K562 (cell line): ENCODE results near the gene ZNF460. TPM values are rescaled to one million over a fixed set of nuclear protein-coding genes. Genes with fewer than 3 reads are reported as not detected.

Source experiments
- ATAC-seq: fragments of 200-7000 bp; cut with Tn5 transposase; 3 replicates; pipeline ENCODE4 v1.9.1; 2020; ENCODE audit warnings: moderate library complexity
- BruUV-seq: library from RNA; stranded (reverse); fragments of 400-500 nt; replicated peaks from 2 replicates; lab custom pipeline; 2021; lab: Mats Ljungman, UMichigan
- CTCF ChIA-PET: fragments of 300-600 bp; formaldehyde crosslinking; extraction: SDS; loops from one replicate; lab custom pipeline; 2021; ENCODE audit warnings: low intra/inter-chr PET ratio; lab: Yijun Ruan, JAX
- POLR2A ChIA-PET: fragments of 300-600, 350-650 bp; sonication (Branson Sonifier 250); formaldehyde crosslinking; extraction: SDS; loops from one replicate; lab custom pipeline; 2021; ENCODE audit warnings: antibody characterized with exemption, inconsistent platforms; lab: Yijun Ruan, JAX
- DNase-seq, 4 experiments: peaks; one replicate each; pipeline versions ENCODE4 v3.0.0 to v3.0.0-alpha.2; 2011 to 2018; ENCODE audit warnings: low spot score in 3 of 4, mixed read lengths in 3 of 4; ENCODE audit errors: extremely low read depth in 1 of 4
- FAIRE-seq: peaks from 2 replicates; lab custom pipeline; 2011; peaks lifted over from hg19 to GRCh38; lab: Jason Lieb, UNC
- H2AFZ ChIP-seq: 2 replicates; pipeline ENCODE4 v1.6.0; 2011; ENCODE audit warnings: low read depth, low read length, control low read depth, inconsistent platforms
- H3K27ac ChIP-seq: fragments of 200-600 bp; 3 replicates; pipeline ENCODE4 v1.8.0; 2011; ENCODE audit warnings: low read depth, mild to moderate bottlenecking, control low read depth, inconsistent platforms, low read length, moderate library complexity, mixed read lengths; ENCODE audit errors: extremely low read depth
- H3K27me3 ChIP-seq, 2 experiments: fragments of 300-600 bp in 1 of 2; 2 replicates in 1 of 2; 3 replicates in 1 of 2; pipeline versions ENCODE4 v1.6.0 to v1.8.0; 2011; ENCODE audit warnings: inconsistent platforms in 2 of 2, low read length in 2 of 2, mild to moderate bottlenecking in 1 of 2, mixed read lengths in 1 of 2, moderate library complexity in 1 of 2; ENCODE audit not compliant: control insufficient read depth in 2 of 2, insufficient read depth in 2 of 2
- H3K36me3 ChIP-seq: fragments of 300-600 bp; 3 replicates; pipeline ENCODE4 v1.8.0; 2011; ENCODE audit warnings: mild to moderate bottlenecking, low read length, inconsistent platforms; ENCODE audit not compliant: control insufficient read depth, insufficient read depth
- H3K4me1 ChIP-seq, 2 experiments: fragments of 200-600 bp in 1 of 2; replicated peaks in 1 of 2; 2 replicates in 1 of 2; 3 replicates in 1 of 2; pipeline versions ENCODE4 v1.5.1 to v1.8.0; 2011; ENCODE audit warnings: inconsistent platforms in 2 of 2, low read length in 2 of 2, mild to moderate bottlenecking in 1 of 2, mixed read lengths in 1 of 2, moderate library complexity in 1 of 2; ENCODE audit not compliant: control insufficient read depth in 2 of 2, insufficient read depth in 2 of 2
- H3K4me2 ChIP-seq: 2 replicates; pipeline ENCODE4 v1.6.1; 2011; ENCODE audit warnings: low read length, control low read depth, inconsistent platforms, mixed read lengths; ENCODE audit not compliant: insufficient read depth
- H3K4me3 ChIP-seq: fragments of 200-600 bp; sonication (generic), shearing (Covaris generic); 2 replicates; pipeline ENCODE4 v1.5.1; 2016; ENCODE audit warnings: control low read depth, inconsistent platforms
- H3K79me2 ChIP-seq: fragments of 200-600 bp; 3 replicates; pipeline ENCODE4 v1.8.0; 2011; ENCODE audit warnings: low read length, inconsistent platforms; ENCODE audit not compliant: control insufficient read depth, insufficient read depth
- H3K9ac ChIP-seq, 2 experiments: 2 replicates each; pipeline versions ENCODE4 v1.6.0 to v1.6.1; 2011; ENCODE audit warnings: low read depth in 2 of 2, low read length in 2 of 2, control low read depth in 1 of 2, inconsistent platforms in 1 of 2, mild to moderate bottlenecking in 1 of 2, mixed read lengths in 1 of 2; ENCODE audit not compliant: insufficient read depth in 1 of 2
- H3K9me1 ChIP-seq: one replicate; pipeline ENCODE4 v1.6.0; 2011; ENCODE audit warnings: inconsistent platforms, mild to moderate bottlenecking, low read length, moderate library complexity; ENCODE audit not compliant: control insufficient read depth, insufficient read depth
- H3K9me3 ChIP-seq: replicated peaks from 2 replicates; pipeline ENCODE4 v1.5.1; 2011; ENCODE audit warnings: low read depth, low read length, inconsistent platforms; ENCODE audit not compliant: control insufficient read depth, insufficient read depth
- H4K20me1 ChIP-seq: replicated peaks from 2 replicates; pipeline ENCODE4 v1.6.1; 2011; ENCODE audit warnings: low read length, inconsistent platforms, mixed read lengths; ENCODE audit not compliant: control insufficient read depth, insufficient read depth
- CREBBP ChIP-seq: IDR thresholded peaks from one replicate; pipeline ENCODE4 v1.6.1; 2012; ENCODE audit warnings: low read depth, mild to moderate bottlenecking, control low read depth, inconsistent platforms, low read length
- GTF2A2 ChIP-seq: IDR thresholded peaks from 2 replicates; pipeline ENCODE4 v1.6.1; 2016; ENCODE audit warnings: mild to moderate bottlenecking, missing genetic modification characterization, missing compliant biosample characterization
- NCOA1 ChIP-seq: fragments of 450-650 bp; IDR thresholded peaks from 2 replicates; pipeline ENCODE4 v1.6.1; 2016; ENCODE audit warnings: low read depth
- PHF21A ChIP-seq: fragments of 450-650 bp; IDR thresholded peaks from 2 replicates; pipeline ENCODE4 v1.6.1; 2017; ENCODE audit warnings: low read depth, borderline replicate concordance
- RAD21 ChIP-seq, 2 experiments: fragments of 250-450 bp in 1 of 2; fragments of 450-650 bp in 1 of 2; sonication (Bioruptor Pico) in 1 of 2; formaldehyde crosslinking in 1 of 2; IDR thresholded peaks in 1 of 2; conservative IDR thresholded peaks in 1 of 2; 2 replicates each; pipeline versions ENCODE4 v1.4.0 to v1.8.0; 2020 to 2022; ENCODE audit warnings: mild to moderate bottlenecking in 2 of 2, moderate library complexity in 1 of 2
- TAF9B ChIP-seq: fragments of 450-650 bp; IDR thresholded peaks from 2 replicates; pipeline ENCODE4 v1.6.1; 2018; ENCODE audit warnings: mild to moderate bottlenecking; ENCODE audit not compliant: partially characterized antibody
- ZFP30 ChIP-seq: fragments of 250-450 bp; sonication (Bioruptor Pico); IDR thresholded peaks from 2 replicates; pipeline ENCODE4 v1.8.0; 2022; ENCODE audit warnings: moderate library complexity, mild to moderate bottlenecking, inconsistent platforms, borderline replicate concordance
- ZNF23 ChIP-seq: fragments of 250-450 bp; sonication (Bioruptor Pico); IDR thresholded peaks from 2 replicates; pipeline ENCODE4 v1.4.0; 2020; ENCODE audit warnings: mild to moderate bottlenecking
- ZNF444 ChIP-seq: fragments of 250-450 bp; sonication (Bioruptor Pico); IDR thresholded peaks from 2 replicates; pipeline ENCODE4 v1.4.0; 2020; ENCODE audit warnings: mild to moderate bottlenecking, moderate library complexity
- WGBS: fragments of 100-300 bp; shearing (Covaris generic); methylation state at CpG from one replicate; pipeline ENCODE4 v1.1.6; 2016; ENCODE audit warnings: low coverage, mixed read lengths; ENCODE audit not compliant: insufficient coverage; ENCODE audit errors: missing lambda C conversion rate; 5-methylcytosine and 5-hydroxymethylcytosine counted together
- in situ Hi-C: fragments of 300-500 bp; cut with MboI; formaldehyde crosslinking; loops from 4 replicates; pipeline ENCODE4 v1.15.0; 2018; ENCODE audit warnings: inconsistent platforms, mixed read lengths
- intact Hi-C: fragments of 100-400 bp; cut with micrococcal nuclease; formaldehyde crosslinking; loops from 2 replicates; pipeline ENCODE4 v1.14.2; 2022
- polyA plus RNA-seq, 8 experiments: library from polyadenylated mRNA; depleted of rRNA in 4 of 8; stranded (reverse) in 5 of 8; unstranded in 3 of 8; fragments of >200 nt; fragmentation: Nextera tagmentation in 2 of 8; fragmentation: Illumina TruSeq in 1 of 8; extraction: Ambion mirVana in 2 of 8; extraction: Trizol in 1 of 8; gene quantifications; 2 replicates each; pipeline versions ENCODE4 v1.2.1 to v1.2.3, GENCODE V29; 2011 to 2014; ENCODE audit warnings: inconsistent platforms in 1 of 8, missing spikeins in 1 of 8
- total RNA-seq, 7 experiments: library from RNA; depleted of rRNA in 6 of 7; stranded (reverse); fragments of >200 nt in 6 of 7; fragmentation: Illumina TruSeq in 2 of 7; extraction: Trizol in 2 of 7; gene quantifications; 2 replicates each; pipeline versions ENCODE4 v1.2.1 to v1.2.3, GENCODE V29; 2011 to 2021; ENCODE audit warnings: low replicate concordance in 1 of 7
- TF ChIP-seq, protein P1 (sequence below): fragments of 450-650 bp; IDR thresholded peaks from 2 replicates; pipeline ENCODE4 v1.6.1; 2016; ENCODE audit warnings: low read depth, mild to moderate bottlenecking, moderate library complexity
- TF ChIP-seq, protein P2 (sequence below), 2 experiments: fragments of 450-650 bp; formaldehyde crosslinking in 1 of 2; IDR thresholded peaks; 2 replicates each; pipeline versions ENCODE4 v1.4.0 to v1.6.1; 2014 to 2020; ENCODE audit warnings: mild to moderate bottlenecking in 2 of 2, borderline replicate concordance in 1 of 2, low read depth in 1 of 2
- TF ChIP-seq, protein P3 (sequence below): IDR thresholded peaks from 2 replicates; pipeline ENCODE4 v1.6.1; 2016; ENCODE audit warnings: missing genetic modification characterization, missing compliant biosample characterization

ZNF460 gene
- total and polyA plus RNA-seq, 9 of the 15 experiments (the other 6 are each of a cell fraction or from before 2014, with no cell fraction given) = 0.45 to 36.2 (median 16.6) TPM

DNA sequence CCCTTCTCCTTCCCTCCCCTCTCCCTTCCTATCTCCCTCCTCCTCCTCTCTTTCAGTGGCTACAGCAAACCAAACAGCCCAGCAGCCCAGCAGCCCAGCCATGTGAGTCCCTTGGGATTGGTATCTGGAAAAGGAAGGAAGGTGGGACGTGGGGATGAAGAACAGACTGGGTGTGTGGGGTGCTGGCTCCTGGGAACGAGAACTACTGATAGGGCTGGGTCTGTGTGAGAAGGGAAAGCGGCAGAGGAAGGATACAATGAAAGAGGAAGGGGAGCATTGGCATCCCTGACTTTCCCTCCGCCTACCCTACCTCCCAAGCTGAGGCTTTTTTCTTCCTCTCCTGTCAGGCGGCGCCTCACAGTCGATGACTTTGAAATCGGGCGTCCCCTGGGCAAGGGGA lies 48.6 kb upstream of the ZNF460 start:
- ChIA-PET POLR2A (interaction anchor here (0.6 kb wide), 1 partner anchor 32 kb away, joined by 3 read pairs; no protein-coding TSS in a partner anchor), CTCF (no interaction called here)
- Histone ChIP-seq H4K20me1 (no peaks in the 10 kb centered on the region), H3K9me3 (peaks cover 3% of the 10 kb centered on the region; the same call in 1 of the 2 replicates), H3K79me2 (no peaks in the 10 kb centered on the region), H3K9ac (no peak overlapping the region), H3K4me2 (peak overlapping the region; percentile 65), H3K36me3 (no peaks in the 10 kb centered on the region), H2AFZ (no peak overlapping the region), H3K4me1 (peaks cover 0 to 10% of the 10 kb centered on the region in 2 experiments; a peak in 3 of 5 replicates), H3K27ac (no peak overlapping the region), H3K4me3 (no peak overlapping the region), H3K9me1 (no peaks in the 10 kb centered on the region), H3K27me3 (peaks cover 0 to 6% of the 10 kb centered on the region in 2 experiments; a peak in 2 of 5 replicates)
- TSS peak; percentile 51 for BruUV-seq
- no peak for DNase-seq
- in situ Hi-C loops (no loop called here), intact Hi-C loops (no loop called here)
- no peak for ATAC-seq
- no peak for FAIRE-seq
- WGBS = 0% methylated on average over 7 of the region's 9 CpGs
- TF ChIP-seq CREBBP (no peak), NCOA1 (no peak), TAF9B (no peak), ZFP30 (CRISPR knock-in tag) (no peak), RAD21 (CRISPR knock-in tag; conservative IDR thresholded peaks at IDR 0.05 in 1 of 2, IDR thresholded peaks at IDR 0.05 in 1 of 2) (no peak), ZNF23 (CRISPR knock-in tag) (no peak), GTF2A2 (tag) (no peak), ZNF444 (CRISPR knock-in tag) (no peak), PHF21A (no peak)
- TF ChIP-seq, protein P1, sequence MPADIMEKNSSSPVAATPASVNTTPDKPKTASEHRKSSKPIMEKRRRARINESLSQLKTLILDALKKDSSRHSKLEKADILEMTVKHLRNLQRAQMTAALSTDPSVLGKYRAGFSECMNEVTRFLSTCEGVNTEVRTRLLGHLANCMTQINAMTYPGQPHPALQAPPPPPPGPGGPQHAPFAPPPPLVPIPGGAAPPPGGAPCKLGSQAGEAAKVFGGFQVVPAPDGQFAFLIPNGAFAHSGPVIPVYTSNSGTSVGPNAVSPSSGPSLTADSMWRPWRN = no peak
- TF ChIP-seq, protein P2, sequence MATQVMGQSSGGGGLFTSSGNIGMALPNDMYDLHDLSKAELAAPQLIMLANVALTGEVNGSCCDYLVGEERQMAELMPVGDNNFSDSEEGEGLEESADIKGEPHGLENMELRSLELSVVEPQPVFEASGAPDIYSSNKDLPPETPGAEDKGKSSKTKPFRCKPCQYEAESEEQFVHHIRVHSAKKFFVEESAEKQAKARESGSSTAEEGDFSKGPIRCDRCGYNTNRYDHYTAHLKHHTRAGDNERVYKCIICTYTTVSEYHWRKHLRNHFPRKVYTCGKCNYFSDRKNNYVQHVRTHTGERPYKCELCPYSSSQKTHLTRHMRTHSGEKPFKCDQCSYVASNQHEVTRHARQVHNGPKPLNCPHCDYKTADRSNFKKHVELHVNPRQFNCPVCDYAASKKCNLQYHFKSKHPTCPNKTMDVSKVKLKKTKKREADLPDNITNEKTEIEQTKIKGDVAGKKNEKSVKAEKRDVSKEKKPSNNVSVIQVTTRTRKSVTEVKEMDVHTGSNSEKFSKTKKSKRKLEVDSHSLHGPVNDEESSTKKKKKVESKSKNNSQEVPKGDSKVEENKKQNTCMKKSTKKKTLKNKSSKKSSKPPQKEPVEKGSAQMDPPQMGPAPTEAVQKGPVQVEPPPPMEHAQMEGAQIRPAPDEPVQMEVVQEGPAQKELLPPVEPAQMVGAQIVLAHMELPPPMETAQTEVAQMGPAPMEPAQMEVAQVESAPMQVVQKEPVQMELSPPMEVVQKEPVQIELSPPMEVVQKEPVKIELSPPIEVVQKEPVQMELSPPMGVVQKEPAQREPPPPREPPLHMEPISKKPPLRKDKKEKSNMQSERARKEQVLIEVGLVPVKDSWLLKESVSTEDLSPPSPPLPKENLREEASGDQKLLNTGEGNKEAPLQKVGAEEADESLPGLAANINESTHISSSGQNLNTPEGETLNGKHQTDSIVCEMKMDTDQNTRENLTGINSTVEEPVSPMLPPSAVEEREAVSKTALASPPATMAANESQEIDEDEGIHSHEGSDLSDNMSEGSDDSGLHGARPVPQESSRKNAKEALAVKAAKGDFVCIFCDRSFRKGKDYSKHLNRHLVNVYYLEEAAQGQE (IDR thresholded peaks at IDR 0.05; ENCODE audit: borderline replicate concordance) = no peak
- TF ChIP-seq, protein P2 (CRISPR knock-in tag; IDR thresholded peaks at IDR 0.05; ENCODE audit: low read depth) = no peak
- TF ChIP-seq, protein P3, sequence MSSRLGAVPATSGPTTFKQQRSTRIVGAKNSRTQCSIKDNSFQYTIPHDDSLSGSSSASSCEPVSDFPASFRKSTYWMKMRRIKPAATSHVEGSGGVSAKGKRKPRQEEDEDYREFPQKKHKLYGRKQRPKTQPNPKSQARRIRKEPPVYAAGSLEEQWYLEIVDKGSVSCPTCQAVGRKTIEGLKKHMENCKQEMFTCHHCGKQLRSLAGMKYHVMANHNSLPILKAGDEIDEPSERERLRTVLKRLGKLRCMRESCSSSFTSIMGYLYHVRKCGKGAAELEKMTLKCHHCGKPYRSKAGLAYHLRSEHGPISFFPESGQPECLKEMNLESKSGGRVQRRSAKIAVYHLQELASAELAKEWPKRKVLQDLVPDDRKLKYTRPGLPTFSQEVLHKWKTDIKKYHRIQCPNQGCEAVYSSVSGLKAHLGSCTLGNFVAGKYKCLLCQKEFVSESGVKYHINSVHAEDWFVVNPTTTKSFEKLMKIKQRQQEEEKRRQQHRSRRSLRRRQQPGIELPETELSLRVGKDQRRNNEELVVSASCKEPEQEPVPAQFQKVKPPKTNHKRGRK (tag) = no peak
